SHP77 treated with DMSO at 0.1 percent for 48 hours (cell line): ENCODE results near the gene ANXA10.
"Not testable (repeated sequence)": the region's sequence is repeated elsewhere in the genome, so short reads cannot be mapped to it uniquely, and the experiment has no call there.

Source experiments
- DNase-seq: peaks from one replicate; lab custom pipeline; 2025; lab: John Stamatoyannopoulos, UW

The ANXA10 gene, protein sequence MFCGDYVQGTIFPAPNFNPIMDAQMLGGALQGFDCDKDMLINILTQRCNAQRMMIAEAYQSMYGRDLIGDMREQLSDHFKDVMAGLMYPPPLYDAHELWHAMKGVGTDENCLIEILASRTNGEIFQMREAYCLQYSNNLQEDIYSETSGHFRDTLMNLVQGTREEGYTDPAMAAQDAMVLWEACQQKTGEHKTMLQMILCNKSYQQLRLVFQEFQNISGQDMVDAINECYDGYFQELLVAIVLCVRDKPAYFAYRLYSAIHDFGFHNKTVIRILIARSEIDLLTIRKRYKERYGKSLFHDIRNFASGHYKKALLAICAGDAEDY

DNA sequence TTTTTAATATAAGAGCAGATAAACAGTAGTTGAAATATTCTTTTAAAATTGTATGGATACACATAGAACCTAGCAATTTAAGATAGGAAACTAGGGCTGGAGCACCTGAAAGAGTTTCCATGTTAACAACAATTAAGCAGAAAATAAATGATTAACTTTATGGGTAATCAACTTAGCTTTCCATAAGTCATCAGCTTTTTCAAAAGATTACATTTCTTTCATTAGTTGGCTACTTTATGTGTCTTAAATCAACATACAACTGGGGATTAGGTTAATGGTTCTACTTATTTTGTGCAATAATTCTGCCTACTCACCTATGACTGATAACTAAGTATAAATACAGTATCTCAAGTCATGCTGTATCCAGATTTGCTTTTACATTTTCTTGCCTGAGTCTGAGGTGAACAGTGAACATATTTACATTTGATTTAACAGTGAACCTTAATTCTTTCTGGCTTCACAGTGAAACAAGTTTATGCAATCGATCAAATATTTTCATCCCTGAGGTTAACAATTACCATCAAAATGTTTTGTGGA lies at the start of gene ANXA10:
ANXA10 (plus strand) TSS at position 362 of the 537 bp plus-strand sequence; CDS start at position 526, 164 bp downstream.
- no peak for DNase-seq

DNA sequence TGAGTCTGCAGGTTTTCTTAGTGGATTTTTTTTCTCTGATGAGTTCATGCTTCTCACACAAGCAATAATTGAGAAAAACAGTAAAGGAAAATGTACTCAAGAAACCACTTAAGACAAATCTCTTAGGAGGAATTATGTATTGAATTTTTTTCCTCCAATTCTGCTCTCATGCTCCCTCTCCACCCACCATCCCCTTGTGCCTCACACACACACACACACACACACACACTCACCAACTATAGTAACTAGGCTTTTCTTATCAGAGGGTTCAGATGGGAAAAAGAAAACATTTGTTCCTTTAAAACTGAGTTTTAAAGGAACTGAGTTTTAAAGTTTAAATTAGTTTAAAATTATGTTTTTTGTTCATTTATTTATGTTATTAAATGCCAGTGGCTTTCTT lies 47.0 kb upstream of the ANXA10 start:
- no peak for DNase-seq

DNA sequence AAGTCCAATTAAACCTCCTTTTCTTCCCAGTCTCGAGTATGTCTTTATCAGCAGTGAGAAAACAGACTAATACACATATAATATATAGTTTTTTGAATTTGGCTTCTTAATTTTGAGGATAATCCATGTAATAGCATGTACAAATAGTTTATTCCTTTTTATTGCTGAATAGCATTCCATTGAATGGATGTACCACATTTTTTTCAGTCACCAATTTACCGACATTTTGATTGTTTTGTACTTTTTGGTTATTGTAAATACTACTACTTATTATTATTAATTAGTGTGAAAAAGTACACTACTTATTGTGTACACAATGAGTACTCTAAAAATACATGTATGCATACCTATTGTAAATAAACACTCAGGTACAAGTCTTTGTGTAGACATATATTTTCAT lies 42.3 kb upstream of the ANXA10 start:
- no peak for DNase-seq

DNA sequence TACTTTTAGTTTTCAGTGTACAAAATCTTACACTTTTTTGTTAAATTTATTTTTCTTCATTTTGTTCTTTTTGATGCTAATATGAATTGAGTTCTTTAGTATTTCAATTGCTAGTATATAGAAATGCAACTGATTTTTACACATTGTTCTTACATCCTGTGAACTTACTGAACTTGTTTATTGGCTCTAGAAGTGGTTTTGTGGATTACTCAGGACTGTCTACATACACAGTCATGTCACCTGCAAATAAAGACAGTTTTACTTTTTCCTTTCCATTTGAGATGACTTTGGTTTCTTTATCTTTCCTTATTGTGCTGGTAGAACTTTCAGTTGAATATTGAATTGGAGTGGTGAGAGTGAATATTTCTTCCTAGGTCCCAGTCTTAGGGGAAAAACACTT lies 40.8 kb upstream of the ANXA10 start:
- DNase-seq = no peak

DNA sequence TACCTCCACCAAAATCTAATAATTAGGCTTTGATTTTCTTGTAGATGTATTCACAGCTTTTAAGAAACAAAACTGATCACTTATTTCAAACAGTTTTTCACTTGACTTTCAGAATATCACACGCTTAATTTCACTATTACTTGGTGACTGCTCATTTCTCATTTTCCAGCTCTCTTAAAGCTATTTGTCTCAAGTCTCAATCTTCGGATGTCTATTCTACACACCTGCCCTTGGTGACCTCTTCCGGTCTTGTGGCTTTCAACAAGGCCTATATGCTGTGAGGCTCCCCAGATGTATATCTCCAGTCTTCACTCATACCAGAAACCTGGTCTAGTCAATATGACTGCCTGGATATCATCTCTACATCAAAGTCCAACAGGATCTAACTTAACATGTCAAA lies 34.9 kb upstream of the ANXA10 start:
- no peak for DNase-seq

DNA sequence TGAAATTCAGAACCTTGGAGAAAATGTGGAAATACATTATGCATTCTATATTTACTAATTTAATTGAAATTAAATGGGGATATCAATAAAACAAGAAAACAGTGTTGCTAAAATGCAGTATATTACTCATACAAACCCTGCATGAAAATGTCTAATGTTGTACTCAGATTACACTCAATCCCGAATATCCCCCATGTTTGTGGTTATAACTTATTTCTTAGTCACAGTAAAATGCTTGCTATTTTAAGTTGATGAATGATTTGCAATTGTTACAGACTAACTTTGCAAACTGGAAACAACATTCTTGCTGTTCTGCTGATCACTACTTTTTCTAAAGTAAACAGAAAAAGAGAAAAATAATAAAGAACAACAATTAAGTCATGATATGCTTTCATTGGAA lies 33.1 kb upstream of the ANXA10 start:
- no peak for DNase-seq

DNA sequence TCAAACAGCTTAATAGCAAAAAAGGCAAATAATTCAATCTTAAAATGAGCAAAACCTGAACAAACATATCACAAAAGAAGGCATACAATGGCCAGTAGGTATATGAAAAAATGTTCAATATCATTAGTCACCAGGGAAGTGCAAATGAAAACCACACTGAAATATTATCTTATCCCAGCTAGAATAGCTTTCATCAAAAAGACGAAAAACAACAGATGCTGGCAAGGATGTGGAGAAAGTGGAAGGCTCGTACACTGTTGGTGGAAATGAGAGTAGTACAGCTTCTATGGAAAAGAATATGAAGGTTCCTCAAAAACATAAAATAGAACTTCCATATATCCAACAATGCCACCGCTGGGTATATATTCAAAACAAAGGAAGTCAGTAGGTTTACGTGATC lies 29.3 kb upstream of the ANXA10 start:
- no peak for DNase-seq

DNA sequence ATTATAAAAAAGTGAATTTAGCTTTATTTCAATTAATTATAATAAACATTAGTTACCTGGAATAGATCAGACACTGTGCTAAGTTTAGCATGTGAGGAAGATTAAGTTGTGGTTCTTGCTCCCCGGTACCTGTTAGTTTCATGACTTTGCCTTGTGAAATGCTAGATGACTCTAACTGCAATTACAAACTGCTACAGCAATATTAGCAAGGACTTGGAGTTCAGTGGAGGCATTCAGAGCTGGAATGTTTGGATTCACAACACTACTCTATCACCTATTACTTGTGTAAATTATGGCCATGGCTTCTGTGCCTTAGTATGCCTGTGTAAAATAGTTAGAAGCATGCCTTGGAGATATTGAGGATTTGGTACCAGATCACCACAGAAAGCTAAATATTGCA lies 21.4 kb upstream of the ANXA10 start:
- no peak for DNase-seq

DNA sequence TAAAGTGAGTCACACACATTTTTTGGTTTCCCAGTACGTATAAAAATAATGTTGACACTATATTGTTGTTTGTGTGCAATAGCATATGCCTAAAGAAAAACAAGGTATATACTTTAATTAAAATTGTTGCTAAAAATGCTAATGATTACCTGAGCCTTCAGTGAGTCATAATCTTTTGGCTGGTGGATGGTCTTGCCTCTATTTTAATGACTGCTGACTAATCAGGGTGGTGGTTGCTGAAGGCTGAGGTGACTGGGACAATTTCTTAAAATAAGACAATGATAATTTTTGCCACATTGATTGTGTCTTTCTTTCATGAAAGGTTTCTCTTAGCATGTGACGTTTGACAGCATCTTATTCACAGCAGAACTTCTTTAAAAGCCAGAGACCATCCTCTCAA lies 21.0 kb upstream of the ANXA10 start:
- no peak for DNase-seq

DNA sequence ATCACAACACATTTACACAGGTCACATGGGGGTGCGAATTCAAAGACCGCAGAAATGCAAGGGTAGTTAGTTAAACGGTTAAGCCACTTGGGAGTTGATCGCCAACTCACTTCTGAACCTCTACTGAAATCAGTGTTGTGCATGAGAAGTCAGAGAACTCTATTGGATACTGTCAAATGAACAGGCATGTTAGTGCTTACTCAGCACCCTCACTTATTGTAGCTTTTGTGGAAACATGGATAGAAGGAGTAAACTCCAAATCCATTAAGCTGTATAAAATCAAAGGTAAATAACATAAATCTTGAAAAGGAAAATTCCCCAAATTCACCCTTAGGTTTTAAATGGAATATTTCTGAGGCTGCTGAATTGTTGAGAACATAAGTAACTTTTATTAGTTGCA lies 17.5 kb upstream of the ANXA10 start:
- no peak for DNase-seq

DNA sequence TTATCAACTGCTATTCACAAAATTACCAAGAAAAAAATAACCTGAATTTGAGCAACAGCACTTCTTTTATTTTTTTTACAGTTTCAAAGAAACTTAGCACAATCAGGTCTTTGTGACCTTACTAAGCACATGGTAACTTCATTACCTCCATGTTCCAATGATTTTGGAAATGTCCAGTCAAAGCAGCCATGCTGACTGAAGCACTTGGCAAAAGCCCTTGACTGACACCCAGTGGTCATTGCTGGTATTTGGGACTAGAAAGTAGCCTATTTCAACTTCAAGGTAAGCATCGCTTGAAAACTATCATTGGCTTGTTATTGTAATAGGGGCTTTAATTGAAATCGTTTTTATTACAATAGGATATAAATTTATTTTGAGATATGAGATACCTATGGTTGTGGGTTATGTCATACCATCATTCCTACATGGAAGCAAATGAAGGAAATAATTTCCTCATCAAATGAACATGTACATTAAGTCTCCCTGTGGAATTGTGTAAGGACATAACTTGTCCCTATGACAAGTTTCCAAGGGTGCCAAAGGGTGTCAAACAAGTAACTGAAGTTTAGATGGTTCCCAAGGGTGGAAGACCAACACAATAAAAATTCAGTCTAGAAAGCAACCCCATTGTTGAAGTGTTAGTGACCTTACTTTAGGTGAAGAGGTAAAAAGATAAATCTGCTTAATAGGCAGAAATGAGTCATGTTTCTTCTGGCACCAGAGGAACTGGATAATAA lies 15.2 kb upstream of the ANXA10 start:
- DNase-seq = peak; percentile 40

DNA sequence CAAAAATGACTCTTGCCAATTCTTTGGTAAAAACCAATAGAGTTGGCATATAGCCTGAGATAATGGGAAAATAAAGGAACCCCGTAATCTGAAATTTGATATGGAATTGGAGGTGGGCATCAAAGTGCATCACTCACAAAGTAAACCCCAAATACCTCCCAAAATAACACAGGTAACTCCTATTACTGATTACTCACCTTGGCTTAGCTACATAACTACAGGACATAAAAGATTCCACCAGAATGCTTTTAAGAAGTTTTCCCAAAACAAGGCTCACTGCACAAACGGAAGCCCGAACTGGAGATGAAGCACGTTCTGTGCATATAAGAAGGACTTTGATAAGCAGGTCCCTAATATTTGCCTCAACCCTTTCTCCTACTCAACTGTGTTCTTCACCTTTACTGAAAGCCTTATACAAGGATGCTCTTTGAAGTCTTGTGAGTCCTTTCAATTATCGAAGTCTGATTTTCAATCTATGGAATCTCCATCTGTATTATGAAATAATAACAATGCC lies 14.6 kb upstream of the ANXA10 start:
- no peak for DNase-seq

DNA sequence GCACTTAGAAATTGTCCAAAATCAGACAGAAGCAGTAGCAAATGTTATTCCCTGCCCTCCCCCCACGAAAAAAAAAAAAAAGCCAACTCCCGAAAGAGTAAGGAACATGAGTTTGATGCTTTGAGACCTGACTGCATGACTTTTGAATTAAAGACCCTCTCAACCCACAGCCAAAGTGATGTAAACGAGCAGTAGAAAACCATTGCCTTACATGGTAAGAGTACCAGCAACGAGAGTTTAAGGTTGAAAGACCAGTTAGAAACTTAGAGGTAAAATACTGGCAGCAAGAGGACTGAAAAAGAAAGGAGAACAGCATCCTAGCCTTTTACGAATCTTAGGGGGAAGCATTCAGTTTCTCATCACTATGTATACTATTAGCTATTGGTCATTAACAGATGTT lies 10.0 kb upstream of the ANXA10 start:
- DNase-seq = no peak

DNA sequence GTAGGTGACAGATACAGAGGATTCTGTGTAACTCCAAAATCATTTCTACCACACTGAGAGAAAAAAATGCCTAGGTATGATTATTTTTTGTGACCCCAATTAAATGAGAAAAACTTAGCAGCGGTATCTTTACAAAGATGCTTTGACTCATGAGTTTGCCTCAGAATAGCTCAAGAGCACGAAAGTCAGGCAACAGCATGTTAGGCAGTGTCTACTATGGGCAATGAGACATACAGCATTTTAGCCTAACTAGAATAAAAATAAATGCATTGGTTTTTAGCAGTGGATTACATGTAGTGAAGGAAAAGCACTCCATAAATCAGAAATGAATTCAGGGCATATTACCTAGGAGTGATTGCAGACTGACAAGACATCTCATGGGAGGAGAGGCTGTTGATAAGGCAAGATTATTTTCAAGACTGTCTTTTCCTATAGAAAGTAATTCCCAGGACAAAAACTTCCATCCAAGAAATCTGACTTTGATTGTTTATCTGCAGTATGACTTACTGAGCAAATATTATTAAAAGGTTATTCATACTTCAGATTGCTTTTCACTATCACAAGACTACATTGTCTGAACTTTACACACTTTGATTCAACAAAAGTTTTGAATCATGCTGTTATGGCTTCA lies 3.6 kb downstream of the ANXA10 start:
- DNase-seq = no peak

DNA sequence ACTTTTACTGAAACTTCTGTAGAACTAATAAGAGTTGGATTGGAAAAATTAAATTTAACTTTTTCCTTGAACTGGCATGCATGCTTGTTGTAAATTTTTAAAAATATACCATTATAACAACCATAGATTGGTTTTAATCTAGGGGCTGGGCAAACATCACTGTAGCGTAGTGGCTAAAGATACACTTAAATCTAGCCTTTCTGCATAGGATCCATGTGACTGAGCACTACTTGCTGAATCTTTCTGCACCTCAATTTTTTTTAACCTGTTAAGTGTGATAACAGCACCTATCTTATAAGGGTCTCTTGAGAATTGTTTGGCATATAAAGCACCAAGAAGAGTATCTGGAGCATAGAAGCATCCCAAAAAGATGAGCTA lies 4.1 kb downstream of the ANXA10 start:
- no peak for DNase-seq

DNA sequence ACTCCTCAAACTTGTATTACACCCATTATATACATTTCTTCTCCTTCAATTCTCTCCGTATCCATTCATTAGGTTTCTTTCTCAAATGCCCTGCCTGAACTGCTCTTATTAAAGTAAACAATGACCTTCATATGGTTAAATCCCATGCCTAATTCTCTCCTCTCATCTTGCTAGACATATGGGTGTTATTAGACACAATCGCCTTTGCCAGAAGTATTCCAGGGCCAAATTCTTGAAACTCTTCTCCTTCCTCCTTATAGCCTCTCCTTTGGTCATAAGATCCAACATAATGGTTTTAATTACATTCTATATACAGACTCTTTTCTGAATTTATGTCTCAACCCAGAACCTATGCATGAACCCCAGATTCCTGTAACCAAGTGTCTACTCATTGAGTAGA lies 4.8 kb downstream of the ANXA10 start:
- DNase-seq = no peak

DNA sequence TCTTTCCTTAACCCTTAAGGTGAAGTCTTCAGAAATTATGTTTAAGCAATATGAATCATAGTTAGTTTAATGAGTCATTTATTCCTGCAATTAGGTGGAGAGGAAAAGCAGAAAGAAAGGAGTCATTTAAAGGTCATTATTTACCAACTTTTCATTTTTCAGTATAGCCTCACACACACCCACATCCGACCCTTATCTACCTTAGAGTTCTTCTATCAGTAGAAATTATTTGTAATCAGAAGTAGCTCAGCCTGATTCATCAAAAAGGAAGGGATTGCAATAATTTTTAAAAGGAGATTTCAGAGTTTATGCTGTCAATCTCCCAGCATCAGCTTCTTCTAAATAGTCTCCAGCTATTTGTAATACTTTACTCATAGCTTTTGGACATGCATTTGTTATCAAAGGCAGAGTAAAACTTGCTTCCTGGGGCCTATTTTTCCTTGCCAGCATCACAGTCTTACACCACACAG lies 5.9 kb downstream of the ANXA10 start:
- DNase-seq = no peak

DNA sequence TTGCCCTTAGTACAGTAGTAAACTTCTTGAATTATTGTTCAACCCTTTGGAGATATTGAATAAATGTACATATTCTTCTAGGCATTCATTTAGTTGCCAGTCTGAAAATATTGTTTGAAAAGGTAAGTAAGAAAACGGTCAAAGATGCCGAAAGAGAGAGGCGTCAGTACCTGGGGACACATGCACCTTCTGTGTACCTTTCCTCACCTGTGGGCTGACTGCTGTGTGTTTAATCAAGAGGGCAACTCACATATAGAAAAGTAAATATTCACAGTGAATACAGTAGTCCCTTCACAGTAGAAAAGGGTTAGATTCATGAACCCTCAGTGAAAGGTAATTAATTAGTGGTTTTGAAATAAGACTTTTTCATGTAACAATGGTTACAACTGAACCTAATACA lies 6.9 kb downstream of the ANXA10 start:
- no peak for DNase-seq

DNA sequence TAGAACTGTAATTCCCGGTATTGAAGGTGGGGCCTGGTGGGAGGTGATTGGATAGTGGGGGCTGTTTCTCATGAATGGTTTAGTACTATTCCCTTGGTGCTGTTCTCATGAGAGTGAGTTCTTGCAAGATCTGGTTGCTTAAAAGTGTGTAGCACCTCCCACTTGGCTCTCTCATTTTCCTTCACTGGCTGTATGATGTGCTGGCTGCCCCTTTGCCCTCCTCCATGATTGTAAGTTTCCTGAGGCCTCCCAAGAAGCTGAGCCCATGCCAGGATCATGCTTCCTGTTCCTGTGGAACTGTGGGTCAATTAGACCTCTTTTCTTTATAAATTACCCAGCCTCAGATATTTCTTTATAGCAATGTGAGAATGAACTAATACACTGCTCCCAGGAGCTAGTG lies 8.7 kb downstream of the ANXA10 start:
- DNase-seq = no peak

DNA sequence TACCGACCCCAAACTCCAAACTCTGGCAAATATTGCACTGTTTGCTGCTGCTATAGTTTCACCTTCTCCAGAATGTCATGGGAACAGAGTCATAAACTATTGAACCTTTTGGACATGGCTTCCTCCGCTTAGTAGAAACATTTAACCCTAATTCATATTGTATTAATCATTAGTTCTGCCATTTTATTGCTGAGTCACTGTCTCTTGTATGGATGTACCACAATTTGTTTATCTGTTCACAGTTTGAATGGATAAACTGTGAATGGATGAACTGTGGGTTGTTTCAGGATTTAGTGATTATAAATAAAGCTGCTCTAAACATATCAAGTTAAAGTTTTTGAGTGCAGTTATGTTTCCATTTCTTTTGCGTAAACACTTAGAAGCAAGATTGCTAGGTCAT lies 10.1 kb downstream of the ANXA10 start:
- DNase-seq = no peak

DNA sequence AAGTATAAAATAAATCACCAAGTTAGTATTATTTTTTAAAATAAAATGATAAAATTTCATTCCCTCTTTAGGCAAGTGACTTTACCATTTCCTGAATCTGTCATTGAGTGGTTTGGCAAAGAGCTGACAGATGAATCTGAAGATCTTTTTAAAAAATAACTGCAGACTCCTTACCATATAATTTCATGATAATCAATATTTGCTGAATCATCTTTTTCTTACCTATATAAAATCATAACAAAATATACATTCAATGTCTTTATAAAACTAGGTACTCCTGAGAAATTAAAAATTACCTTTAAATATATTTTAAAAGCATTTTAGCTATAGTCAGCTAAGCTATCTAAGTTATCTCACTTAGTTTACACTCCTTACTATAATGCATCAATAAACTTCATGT lies 17.2 kb downstream of the ANXA10 start:
- DNase-seq = no peak

DNA sequence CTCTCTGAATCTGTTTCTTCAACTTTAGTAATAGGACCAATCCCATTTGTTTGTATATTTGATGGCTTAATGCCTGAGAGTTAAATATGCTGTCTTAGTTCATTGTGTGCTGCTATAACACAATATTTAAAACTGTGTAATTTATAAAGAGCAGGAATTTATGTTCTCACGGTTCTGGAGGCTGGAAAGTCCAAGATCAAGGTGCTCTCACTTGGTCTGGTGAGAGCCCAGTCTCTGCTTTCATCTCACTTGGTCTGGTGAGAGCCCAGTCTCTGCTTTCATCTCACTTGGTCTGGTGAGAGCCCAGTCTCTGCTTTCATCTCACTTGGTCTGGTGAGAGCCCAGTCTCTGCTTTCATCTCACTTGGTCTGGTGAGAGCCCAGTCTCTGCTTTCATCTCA lies 20.7 kb downstream of the ANXA10 start:
- not testable (repeated sequence) for DNase-seq
